Hepatocyte (in vitro differentiated cells): ENCODE data around the gene TTC7B. TPM values are rescaled to one million over a fixed set of nuclear protein-coding genes. Genes with fewer than 3 reads are reported as not detected.

Experiments
- DNase-seq: peaks from one replicate; pipeline ENCODE4 v3.0.0-alpha.2; 2016; ENCODE audit warnings: low spot score
- H2AFZ ChIP-seq: fragments of 200-600 bp; sonication (generic); 2 replicates; pipeline ENCODE4 v1.6.0; 2016; ENCODE audit warnings: antibody characterized with exemption, mild to moderate bottlenecking
- H3K27ac ChIP-seq: fragments of 200-600 bp; sonication (generic); 2 replicates; pipeline ENCODE4 v1.5.1; 2016; ENCODE audit warnings: mild to moderate bottlenecking
- H3K27me3 ChIP-seq: fragments of 200-600 bp; sonication (generic); 2 replicates; pipeline ENCODE4 v1.6.1; 2016
- H3K36me3 ChIP-seq: fragments of 200-600 bp; sonication (generic); replicated peaks from 2 replicates; pipeline ENCODE4 v1.5.1; 2016; ENCODE audit warnings: low read depth; ENCODE audit not compliant: insufficient read depth
- H3K4me1 ChIP-seq: fragments of 200-600 bp; sonication (generic); 2 replicates; pipeline ENCODE4 v1.5.1; 2016; ENCODE audit warnings: mild to moderate bottlenecking, moderate library complexity; ENCODE audit not compliant: insufficient read depth
- H3K4me2 ChIP-seq: fragments of 200-600 bp; sonication (generic); 2 replicates; pipeline ENCODE4 v1.6.0; 2016
- H3K4me3 ChIP-seq: fragments of 200-600 bp; sonication (generic); 2 replicates; pipeline ENCODE4 v1.5.1; 2016; ENCODE audit warnings: mild to moderate bottlenecking
- H3K79me2 ChIP-seq: fragments of 200-600 bp; sonication (generic); 2 replicates; pipeline ENCODE4 v1.6.0; 2017; ENCODE audit warnings: mild to moderate bottlenecking
- H3K9me2 ChIP-seq: fragments of 200-600 bp; sonication (generic); replicated peaks from 2 replicates; pipeline ENCODE4 v1.6.0; 2017; ENCODE audit warnings: mild to moderate bottlenecking; ENCODE audit not compliant: insufficient read depth
- H3K9me3 ChIP-seq: fragments of 200-600 bp; sonication (generic); 2 replicates; pipeline ENCODE4 v1.5.1; 2016; ENCODE audit warnings: low read depth, mild to moderate bottlenecking
- H4K20me1 ChIP-seq: fragments of 200-600 bp; sonication (generic); 2 replicates; pipeline ENCODE4 v1.6.0; 2016; ENCODE audit warnings: mild to moderate bottlenecking; ENCODE audit not compliant: insufficient read depth, poor library complexity, severe bottlenecking
- CTCF ChIP-seq: fragments of 200-600 bp; sonication (generic); IDR thresholded peaks from 2 replicates; pipeline ENCODE4 v1.5.1; 2016; ENCODE audit warnings: antibody characterized with exemption, mild to moderate bottlenecking; ENCODE audit not compliant: poor library complexity
- EZH2 ChIP-seq: fragments of 200-600 bp; sonication (generic); IDR thresholded peaks from 2 replicates; pipeline ENCODE4 v1.6.1; 2016; ENCODE audit warnings: antibody characterized with exemption, mild to moderate bottlenecking, borderline replicate concordance
- EZH2phosphoT487 ChIP-seq: fragments of 200-600 bp; sonication (generic); IDR thresholded peaks from one replicate; pipeline ENCODE4 v1.6.1; 2018; ENCODE audit warnings: antibody characterized with exemption, mild to moderate bottlenecking, low read depth, moderate library complexity; ENCODE audit not compliant: unreplicated experiment, severe bottlenecking
- WGBS: methylation state at CpG from one replicate; pipeline ENCODE4 v1.1.6; 2016; ENCODE audit warnings: low lambda C conversion rate; ENCODE audit errors: missing lambda C conversion rate; 5-methylcytosine and 5-hydroxymethylcytosine counted together
- polyA plus RNA-seq: library from polyadenylated mRNA; unstranded; fragments of >200 nt; fragmentation: Nextera tagmentation; extraction: Ambion mirVana; gene quantifications from 2 replicates; pipeline ENCODE4 v1.2.1, GENCODE V29; 2016
- total RNA-seq: library from RNA; depleted of rRNA; stranded (reverse); fragments of >200 nt; gene quantifications from 2 replicates; pipeline ENCODE4 v1.2.3, GENCODE V29; 2014

TTC7B gene
- total and polyA plus RNA-seq, 2 experiments from 2014 or later: 10.7 to 25.5 TPM

GRCh38 chr14:90812109-90812508 lies 4.1 kb downstream of the TTC7B start:
- Histone ChIP-seq H3K4me3 (no peak overlapping the region), H4K20me1 (no peaks in the 10 kb centered on the region), H3K4me1 (no peaks in the 10 kb centered on the region), H2AFZ (no peak overlapping the region), H3K9me2 (no peaks in the 10 kb centered on the region), H3K36me3 (no peaks in the 10 kb centered on the region), H3K27me3 (no peaks in the 10 kb centered on the region), H3K27ac (no peak overlapping the region), H3K4me2 (no peak overlapping the region), H3K9me3 (no peaks in the 10 kb centered on the region), H3K79me2 (peaks cover 15% of the 10 kb centered on the region)
- TF ChIP-seq EZH2: no peak
- no peak for TF ChIP-seq CTCF
- TF ChIP-seq EZH2phosphoT487: no peak
- 88% methylated on average over 5 of the region's 5 CpGs for WGBS
- no peak for DNase-seq

GRCh38 chr14:90811641-90812040 lies 4.6 kb downstream of the TTC7B start:
- Histone ChIP-seq H3K9me2 (no peaks in the 10 kb centered on the region), H4K20me1 (no peaks in the 10 kb centered on the region), H3K27ac (no peak overlapping the region), H3K36me3 (no peaks in the 10 kb centered on the region), H3K9me3 (no peaks in the 10 kb centered on the region), H3K4me3 (no peak overlapping the region), H3K27me3 (no peaks in the 10 kb centered on the region), H2AFZ (no peak overlapping the region), H3K79me2 (peaks cover 15% of the 10 kb centered on the region), H3K4me1 (no peaks in the 10 kb centered on the region), H3K4me2 (no peak overlapping the region)
- no peak for TF ChIP-seq CTCF
- TF ChIP-seq EZH2phosphoT487: no peak
- TF ChIP-seq EZH2: no peak
- DNase-seq: no peak
- WGBS: 93% methylated on average over 10 of the region's 10 CpGs

GRCh38 chr14:90810806-90811205 lies 5.4 kb downstream of the TTC7B start:
- H4K20me1 ChIP-seq: no peaks in the 10 kb centered on the region
- no peaks in the 10 kb centered on the region for H3K4me1 ChIP-seq
- H3K9me2 ChIP-seq: no peaks in the 10 kb centered on the region

More at GRCh38 chr14:90810806-90811205, 5.4 kb downstream of the TTC7B start:
- H3K27me3 ChIP-seq: no peaks in the 10 kb centered on the region
- H3K9me3 ChIP-seq: no peaks in the 10 kb centered on the region
- H2AFZ ChIP-seq: no peak overlapping the region
- H3K79me2 ChIP-seq: peaks cover 15% of the 10 kb centered on the region
- TF ChIP-seq EZH2 (no peak), EZH2phosphoT487 (no peak), CTCF (no peak)
- WGBS: 68% methylated on average over 5 of the region's 5 CpGs
- no peak overlapping the region for H3K27ac ChIP-seq
- no peaks in the 10 kb centered on the region for H3K36me3 ChIP-seq
- no peak overlapping the region for H3K4me3 ChIP-seq
- H3K4me2 ChIP-seq: no peak overlapping the region
- no peak for DNase-seq
